ENCODE data around the gene ARID3C.

GRCh38 chr9:34647651-34648050 lies 18.8 kb upstream of the ARID3C start:
- TF ChIP-seq CTCF (IDR thresholded peaks at IDR 0.05) = no peak
- TF ChIP-seq POLR2AphosphoS5 (IDR thresholded peaks at IDR 0.05; ENCODE audit: insufficient read depth in 1 of 2, low read depth in 1 of 2) = no peak

All from vagina (tissue), 2 donors.